GM15510 (cell line): ENCODE data around the gene XRCC1.

ENCODE experiments used
- POLR2A ChIP-seq: IDR thresholded peaks from 3 replicates; pipeline ENCODE4 v1.6.1; 2011; ENCODE audit warnings: borderline replicate concordance; ENCODE audit not compliant: insufficient read length; ENCODE audit errors: extremely low read depth

The XRCC1 gene

DNA sequence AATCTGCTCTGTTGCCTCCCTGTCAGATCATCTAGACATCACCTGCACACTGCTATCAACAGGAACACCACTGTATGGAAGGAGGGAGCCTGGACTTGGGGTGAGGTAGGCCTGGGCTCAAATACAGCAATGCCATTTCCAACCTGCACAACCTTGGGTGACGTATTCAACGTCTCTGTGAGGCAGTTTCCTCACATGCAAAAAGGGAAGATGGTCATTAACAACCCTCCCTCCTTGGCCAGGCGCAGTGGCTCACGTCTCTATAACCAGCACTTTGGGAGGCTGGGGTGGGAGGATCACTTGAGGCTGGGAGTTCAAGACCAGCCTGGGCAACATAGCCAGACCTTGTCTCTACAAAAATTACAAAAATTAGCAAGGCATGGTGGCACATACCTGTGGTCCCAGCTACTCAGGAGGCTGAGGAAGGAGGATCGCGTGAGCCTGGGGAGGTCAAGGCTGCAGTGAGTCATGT lies 13.1 kb downstream of the XRCC1 start:
- TF ChIP-seq POLR2A, result no peak

DNA sequence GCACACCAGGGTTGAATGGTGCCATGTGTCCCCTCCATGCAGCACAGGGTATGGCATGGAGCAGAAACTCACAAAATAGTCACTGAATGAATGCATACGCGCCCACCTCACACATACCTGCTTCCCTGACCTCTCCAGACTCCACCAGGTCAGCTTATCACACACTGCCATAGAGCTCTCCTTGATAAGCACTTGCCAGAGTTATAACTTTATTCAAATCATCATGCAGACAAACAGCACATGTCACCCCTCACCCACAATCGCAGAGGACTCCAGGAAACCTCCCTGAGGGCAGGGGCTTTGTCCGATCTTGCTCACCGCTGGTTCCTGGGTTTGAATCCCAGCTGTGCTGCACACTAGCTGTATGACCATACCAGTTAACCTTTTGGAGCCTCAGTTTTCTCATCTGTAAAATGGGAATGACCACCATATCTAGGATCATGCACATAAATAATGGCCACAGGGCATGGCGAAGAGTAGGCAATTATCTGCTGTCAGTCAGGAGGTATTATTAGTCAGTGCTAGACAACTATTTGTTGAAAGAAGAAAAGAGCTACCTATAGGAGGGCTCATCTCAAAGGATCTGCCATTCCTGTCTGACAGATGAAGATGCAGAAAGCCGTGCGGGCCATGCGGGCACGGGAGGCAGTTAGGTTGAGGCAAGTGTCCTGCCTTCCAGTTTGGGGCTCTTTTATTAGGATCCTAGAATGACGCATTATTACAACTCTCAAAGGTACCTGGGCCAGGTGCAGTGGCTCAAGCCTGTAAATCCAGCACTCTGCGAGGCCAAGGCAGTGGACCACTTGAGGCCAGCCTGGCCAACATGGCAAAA lies 14.0 kb downstream of the XRCC1 start:
- TF ChIP-seq POLR2A, result no peak

DNA sequence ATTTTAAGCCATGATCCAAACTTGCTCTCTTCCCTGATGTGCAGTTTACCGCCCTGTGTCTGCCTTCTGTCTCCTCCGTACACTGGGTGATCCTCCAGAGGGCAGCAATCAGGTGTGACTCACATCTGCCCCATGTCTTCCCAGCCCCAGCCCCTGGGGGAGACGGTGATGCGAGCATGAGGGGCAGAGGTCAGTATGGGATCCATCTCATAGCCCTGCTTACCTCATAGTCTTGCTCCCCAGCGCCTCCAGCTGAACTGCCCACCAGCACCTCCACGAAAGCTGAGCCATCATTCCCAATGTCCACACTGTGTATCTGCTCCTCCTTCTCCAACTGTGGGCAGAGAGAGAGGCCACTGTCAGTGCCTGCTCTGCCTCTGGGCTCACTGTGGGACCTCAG lies 14.6 kb downstream of the XRCC1 start:
- no peak for TF ChIP-seq POLR2A

DNA sequence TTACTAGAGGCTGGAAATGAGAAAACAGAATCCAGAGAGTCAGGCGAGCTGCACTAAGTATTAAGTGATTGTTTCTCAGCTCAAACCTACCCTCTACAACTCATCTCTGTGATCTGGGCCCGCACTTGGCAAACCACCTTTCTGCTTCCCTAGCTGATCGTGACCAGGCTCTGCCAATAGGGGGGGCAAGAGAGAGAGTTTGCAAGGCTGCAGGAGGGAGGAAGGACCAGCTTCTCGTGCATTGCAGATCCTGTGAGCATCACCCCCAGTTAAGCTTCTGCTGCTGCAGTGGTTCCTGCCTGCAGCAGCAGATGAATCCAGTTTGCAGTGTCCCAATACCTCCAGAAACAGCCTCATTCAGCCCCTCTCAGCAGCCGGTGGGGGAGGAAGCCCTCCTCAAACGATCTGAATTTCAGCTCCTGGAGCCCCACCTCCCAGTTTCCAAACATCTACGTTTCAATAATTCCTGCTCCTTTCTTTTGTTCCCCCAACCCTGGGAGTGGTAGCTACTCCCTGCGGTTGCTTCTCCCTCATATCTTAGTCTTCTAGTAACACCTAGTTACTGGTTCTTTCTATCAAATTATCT lies 20.0 kb downstream of the XRCC1 start:
- no peak for TF ChIP-seq POLR2A

DNA sequence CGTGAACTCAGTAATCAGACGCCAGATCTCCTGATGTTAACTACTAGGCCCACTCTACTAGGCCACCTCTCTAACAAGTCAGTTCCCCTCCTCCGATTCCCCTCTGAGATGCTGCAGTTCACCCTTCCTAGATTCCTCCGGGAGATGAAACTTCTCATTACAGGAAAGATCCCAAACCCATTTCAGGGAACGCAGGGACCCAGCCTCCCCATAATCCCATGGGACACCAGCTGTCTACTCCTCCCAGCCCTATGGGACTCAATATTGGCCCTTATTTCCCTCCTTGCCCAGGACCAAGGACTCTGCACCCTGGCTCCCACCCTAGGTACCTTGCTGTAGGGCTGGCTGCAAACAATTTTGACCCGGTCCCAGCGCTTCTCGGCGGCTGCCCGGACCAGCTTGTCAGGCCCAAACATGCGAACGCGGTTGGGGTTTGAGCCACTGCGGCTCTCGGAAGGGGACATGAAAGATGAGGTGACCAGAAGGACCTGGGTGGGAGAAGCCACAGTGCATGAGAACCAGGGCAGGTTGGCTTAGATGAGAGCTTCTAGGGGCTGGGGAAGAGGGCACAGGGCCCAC lies 20.9 kb downstream of the XRCC1 start:
- no peak for TF ChIP-seq POLR2A

DNA sequence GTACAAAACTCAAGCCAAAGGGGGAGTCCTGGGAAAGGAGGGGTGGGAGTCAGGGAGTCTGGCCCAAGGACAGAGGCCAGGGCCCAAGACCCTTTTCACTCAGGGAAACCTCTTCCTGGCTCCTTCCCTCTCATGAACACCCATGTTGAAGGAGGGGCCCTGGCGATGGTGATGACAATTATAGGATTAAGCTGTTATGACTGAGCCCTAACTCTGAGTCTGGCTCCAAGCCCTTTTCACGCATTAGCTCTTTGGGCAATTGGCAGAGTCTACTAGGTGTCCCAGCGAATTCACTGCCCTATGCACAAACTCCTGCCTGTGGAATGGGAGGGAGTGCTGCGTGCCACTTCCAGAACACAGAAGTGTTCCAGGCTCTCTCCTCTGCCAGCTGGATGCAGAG lies 21.7 kb downstream of the XRCC1 start:
- TF ChIP-seq POLR2A, result no peak

DNA sequence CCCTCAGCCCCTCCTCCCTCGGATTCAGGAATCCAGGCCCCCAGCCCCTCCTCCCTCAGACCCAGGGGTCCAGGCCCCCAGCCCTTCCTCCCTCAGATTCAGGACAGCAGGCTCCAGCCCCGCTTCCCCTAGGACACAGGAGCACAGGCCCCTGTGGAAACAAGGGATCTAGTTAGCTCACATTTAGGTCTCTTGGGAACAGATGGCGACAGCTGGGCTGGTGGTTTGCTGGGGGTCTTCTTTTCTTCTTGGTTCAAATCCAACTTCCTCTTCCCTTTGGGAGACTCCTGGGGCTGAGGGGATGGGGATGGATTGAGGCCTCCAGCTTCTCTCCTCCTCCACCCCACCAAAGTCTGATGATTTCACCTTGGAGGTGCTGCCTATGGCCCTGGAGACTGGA lies 22.7 kb downstream of the XRCC1 start:
- no peak for TF ChIP-seq POLR2A

DNA sequence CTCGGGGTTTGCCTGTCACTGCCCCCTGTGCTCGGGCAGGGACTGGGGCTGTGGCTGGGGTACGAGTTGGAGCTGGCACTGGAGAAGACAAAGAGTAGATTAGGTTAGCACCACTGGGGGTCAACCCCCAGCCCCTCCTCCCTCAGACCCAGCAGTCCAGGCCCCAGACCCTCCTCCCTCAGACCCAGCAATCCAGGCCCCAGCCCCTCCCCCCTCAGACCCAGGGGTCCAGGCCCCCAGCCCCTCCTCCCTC lies 23.2 kb downstream of the XRCC1 start:
- no peak for TF ChIP-seq POLR2A

DNA sequence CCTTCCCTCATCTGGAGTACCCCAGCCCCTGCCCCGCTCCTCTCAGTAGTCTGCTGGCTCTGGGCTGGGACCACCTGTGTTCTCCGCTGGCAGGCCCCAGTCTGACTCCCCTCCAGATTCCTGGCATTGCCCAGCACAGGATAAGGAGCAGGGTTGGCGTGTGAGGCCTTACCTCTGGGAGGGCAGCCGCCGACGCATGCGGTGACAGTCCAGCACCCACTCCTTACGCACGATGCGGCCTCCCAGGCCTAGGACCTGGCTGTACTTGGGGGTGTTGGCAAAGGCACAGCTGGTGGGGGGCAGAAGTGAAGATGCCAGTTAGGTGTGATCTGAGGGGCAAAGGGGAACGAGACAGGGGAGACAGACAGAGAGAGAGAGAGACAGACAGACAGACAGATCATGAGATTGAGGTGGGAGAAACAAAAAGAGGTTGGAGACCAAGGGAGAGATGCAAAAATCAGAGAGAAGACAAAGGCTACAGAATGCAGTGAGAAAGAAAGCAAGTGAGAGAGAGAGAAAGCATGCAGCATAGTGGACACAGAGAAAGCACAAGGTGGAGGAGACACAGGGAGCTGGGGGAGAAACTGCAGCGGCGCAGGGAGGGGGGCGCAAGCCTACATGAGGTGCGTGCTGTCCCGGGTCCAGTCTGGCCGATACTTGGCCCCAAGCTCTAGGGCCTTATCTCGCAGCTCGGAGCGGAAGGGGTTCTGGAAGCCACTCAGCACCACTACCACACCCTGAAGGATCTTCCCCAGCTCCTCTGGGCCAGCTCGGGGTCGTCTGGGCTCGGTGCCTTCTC lies 23.7 kb downstream of the XRCC1 start:
- TF ChIP-seq POLR2A, result no peak

DNA sequence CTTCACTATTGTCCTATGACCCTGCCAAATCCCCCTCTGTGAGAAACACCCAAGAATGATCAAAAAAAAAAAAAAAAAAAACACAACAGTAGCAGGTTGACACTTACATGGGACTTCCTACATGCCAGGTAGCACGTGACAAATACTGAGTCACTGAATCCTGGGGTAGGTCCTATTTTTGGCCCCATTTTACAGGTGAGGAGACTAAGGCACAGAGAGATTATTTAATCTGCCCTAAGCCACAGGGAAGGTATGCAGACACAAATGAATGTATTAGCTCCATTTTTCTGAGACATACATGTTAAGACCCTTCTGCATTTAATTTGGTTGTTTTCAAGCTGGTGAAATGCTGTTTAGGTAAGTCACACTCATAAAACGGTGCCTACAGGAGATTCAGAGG lies 26.6 kb downstream of the XRCC1 start:
- no peak for TF ChIP-seq POLR2A

DNA sequence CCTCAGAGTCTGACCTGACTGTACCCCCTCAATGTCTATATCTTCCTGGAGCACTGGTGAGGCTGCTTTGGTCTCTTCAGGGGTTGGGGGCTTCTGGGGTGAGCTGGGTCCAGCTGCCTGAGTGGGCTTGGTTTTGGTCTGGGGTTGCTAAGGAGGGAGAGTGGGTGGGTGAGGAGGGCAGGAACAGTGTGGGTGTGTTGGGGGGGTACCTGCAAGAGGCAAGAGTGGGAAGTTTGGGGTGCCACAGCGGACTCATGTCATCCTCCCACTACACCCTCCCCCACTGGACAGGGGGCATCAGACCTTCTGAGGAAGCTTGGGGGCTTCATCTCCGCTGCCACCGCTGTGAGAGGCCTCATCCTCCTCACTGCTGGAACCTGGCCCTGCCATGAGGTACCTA lies 28.7 kb downstream of the XRCC1 start:
- no peak for TF ChIP-seq POLR2A

DNA sequence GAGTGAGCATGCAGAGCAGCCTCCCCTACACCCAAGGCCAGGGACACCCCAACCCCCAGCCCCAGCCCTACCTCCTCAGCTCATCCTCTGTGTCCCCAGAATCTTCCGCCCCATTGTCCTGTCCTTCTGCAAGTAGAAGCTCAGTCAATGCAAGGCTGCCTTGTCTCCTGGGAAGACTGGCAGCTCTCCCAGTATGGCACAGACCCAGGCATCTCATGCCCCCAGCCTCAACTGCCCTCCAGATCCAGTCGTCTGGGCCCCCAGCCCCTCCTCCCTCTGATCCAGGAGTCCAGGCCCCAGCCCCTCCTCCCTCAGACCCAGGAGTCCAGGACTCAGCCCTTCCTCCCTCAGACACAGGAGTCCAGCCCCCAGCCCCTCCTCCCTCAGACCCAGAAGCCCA lies 29.3 kb downstream of the XRCC1 start:
- no peak for TF ChIP-seq POLR2A

DNA sequence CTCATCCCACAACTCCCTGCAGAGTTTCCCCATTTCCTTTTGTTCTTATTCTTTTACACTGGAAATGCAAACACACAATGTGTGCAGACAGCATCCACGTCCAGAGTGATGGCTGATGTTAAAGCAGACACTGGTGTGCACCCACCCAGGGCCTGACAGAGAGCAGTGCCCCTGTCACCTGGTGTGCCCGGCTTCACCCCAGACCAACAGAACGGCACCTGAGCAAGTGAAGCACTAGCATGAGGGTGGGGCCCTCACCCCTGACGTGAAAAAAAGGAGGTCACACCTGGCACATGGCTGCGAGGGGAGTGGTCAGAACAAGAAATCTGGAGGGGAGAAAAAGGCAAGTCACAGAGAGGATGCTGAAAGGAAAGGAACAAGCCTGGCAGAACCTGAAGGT lies 30.1 kb downstream of the XRCC1 start:
- TF ChIP-seq POLR2A, result no peak

DNA sequence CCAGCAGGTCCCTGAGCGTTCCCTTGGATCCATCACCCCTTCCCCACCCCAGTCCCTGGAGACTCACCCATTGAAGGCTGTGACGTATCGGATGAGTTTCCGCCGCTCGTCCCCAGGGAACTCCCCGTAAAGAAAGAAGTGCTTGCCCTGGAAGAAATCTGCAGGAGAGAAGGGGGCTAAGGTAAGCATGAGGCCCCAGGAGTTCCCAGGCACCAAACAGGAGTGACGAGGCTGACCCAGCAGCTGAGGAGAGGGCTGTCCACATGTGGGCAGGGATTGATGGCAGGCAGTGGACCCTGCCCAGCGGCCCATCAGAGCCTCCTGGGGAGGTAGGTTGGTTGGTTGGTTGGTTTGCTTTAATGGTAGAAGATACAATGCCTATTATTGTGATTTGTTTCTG lies 31.2 kb downstream of the XRCC1 start:
- no peak for TF ChIP-seq POLR2A

DNA sequence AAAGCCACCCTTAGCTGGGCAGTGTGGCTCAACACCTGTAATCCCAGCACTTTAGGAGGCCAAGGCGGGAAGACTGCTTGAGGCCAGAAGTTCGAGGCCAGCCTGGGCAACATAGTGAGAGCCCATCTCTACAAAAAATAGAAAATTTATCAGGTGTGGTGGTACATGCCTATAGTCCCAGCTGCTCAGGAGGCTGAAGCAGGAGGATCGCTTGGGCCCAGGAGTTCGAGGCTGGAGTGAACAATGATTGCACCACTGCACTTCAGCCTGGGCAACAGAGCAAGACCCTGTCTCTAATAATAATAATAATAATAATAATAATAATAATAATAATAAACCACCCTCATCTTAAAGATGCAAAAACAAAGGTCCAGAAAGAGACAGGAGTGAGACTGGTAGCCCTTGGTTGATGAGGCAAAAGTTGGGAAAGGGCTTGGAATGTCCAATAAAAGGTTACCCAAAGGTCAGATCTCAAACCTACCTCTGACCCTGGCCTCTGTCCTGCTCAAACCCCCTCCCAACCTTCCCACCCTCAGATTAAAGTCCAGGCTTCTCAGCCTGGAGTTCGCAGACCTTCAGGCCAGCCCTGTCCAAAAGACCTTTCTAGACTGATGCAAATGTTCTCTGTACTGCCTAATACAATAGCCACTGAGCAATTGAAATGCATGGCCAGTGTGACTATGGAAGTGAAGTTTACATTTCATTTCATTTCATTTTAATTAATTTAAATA lies 33.2 kb downstream of the XRCC1 start:
- TF ChIP-seq POLR2A, result no peak

DNA sequence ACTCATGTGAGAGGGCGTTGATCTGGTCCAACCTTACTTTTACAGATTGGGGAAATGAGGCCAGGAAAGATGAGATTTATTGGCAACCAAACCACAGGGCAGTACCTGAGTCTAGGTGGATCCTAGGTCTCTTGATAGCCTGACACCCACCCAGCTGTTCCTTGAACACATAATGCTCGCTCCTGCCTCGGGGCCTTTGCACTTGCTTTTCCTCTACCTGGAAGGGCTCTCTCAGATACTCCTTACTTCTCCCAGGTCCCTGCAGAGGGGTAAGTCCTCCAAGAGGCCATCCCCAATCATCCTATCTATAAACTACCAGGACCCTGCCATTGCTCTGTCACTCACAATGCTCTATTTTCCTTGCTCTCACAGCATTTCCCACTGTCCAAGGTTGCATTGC lies 34.9 kb downstream of the XRCC1 start:
- TF ChIP-seq POLR2A, result no peak

DNA sequence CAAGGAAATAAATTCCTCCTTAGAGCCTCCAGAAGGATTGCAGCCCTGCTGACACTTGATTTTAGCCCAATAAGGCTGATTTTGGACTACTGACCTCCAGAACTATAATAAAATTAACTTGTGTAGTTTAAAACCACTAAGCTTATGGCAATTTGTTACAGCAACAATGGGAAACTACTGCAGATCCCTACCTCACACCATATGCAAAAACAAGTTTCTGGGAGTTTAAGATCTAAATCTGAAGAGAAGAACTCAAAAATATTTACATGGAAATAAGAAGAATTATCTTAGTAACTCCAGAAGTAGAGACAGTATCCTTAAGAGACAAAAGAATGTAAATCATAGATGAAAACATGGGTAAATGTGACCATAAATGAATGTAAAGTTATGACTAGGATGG lies 36.4 kb downstream of the XRCC1 start:
- no peak for TF ChIP-seq POLR2A
